Measurements from ENCODE around the gene FAM98C. TPM values are rescaled to one million over a fixed set of nuclear protein-coding genes. Genes with fewer than 3 reads are reported as not detected.
A peak's percentile ranks its signal among the peaks of the same experiment; 100 is the strongest.

FAM98C gene
- total RNA-seq, 1 experiment from 2014 or later, result 10.2 TPM

DNA sequence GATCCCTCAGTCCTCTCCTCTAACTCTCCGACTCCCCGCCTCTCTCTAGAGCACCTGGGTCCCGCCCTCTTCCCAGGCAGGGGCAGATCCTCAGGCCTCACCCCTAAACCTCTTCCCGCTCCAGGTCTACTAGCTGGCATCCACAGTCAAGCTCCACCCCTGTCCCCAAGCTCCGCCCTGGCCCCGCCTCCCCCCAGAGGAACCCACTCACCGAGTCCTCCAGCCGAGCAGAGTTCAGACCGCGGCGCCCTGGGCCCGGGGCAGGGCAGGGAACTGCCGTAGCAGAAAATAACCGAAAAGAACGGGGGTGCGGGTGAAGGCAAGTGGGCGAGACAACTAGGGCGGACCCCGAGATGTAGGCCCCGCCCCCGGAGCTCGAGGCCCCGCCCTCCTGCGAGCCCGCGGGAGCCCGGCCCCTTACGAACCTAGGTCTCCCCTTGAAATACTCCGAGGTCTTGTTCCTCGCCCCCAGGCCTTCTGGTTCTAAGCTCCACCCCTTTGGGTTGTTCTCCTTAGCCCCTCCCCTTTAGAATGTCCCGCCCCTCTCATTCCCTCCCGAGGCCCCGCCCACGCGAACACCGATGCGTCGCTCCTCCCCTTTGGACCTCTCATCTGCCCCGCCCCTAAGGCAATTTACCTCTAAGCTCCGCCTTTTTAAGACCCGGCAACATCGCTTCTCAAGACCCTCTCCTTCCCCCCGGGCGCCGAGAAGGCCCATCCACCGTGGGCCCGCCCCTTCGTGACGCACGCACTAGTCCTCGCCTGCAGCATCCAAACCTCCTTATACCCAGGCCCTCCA is 15.1 kb upstream of the FAM98C start, which contains the start of gene GGN (continued):
- TF ChIP-seq ZNF532 (CRISPR knock-in tag; IDR thresholded peaks at IDR 0.05; ENCODE audit: borderline replicate concordance) (no peak), EMX1 (CRISPR knock-in tag; IDR thresholded peaks at IDR 0.05) (no peak), RORB (CRISPR knock-in tag; IDR thresholded peaks at IDR 0.05) (no peak), ARID4B (CRISPR knock-in tag; IDR thresholded peaks at IDR 0.05; ENCODE audit: borderline replicate concordance) (0 out of 2 replicates have a peak, but pooled peaks have one; percentile 32)
- TF ChIP-seq, protein P1, sequence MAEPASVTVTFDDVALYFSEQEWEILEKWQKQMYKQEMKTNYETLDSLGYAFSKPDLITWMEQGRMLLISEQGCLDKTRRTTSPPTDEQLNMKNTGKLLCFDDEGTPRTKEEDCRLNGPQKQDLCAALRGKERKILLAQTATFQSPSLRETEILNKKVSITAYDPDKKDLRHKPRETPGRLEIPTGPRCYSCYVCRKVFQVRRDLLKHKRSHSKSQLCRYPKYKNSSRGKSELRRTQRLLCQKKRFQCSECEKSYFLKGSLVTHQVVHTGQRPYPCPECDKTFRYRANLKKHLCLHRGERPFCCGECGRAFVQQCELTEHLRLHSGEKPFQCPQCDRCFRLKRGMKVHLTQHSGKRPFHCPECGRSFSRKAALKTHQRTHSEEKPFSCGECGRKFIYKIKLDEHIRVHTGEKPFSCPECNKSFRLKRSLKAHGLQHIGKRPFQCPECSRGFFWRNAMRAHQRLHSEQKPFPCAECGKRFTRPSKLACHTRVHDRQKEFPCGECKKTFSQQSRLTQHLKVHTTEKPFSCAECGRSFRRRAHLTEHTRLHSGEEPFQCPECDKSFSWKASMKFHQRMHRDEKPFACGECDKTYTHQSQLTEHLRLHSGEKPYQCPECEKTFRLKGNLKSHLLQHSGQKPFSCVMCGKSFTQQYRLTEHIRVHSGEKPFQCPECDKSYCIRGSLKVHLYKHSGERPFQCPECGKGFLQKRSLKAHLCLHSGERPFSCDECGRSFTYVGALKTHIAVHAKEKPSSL (CRISPR knock-in tag; conservative IDR thresholded peaks at IDR 0.05), result no peak
- TF ChIP-seq, protein P2, sequence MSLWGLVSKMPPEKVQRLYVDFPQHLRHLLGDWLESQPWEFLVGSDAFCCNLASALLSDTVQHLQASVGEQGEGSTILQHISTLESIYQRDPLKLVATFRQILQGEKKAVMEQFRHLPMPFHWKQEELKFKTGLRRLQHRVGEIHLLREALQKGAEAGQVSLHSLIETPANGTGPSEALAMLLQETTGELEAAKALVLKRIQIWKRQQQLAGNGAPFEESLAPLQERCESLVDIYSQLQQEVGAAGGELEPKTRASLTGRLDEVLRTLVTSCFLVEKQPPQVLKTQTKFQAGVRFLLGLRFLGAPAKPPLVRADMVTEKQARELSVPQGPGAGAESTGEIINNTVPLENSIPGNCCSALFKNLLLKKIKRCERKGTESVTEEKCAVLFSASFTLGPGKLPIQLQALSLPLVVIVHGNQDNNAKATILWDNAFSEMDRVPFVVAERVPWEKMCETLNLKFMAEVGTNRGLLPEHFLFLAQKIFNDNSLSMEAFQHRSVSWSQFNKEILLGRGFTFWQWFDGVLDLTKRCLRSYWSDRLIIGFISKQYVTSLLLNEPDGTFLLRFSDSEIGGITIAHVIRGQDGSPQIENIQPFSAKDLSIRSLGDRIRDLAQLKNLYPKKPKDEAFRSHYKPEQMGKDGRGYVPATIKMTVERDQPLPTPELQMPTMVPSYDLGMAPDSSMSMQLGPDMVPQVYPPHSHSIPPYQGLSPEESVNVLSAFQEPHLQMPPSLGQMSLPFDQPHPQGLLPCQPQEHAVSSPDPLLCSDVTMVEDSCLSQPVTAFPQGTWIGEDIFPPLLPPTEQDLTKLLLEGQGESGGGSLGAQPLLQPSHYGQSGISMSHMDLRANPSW (CRISPR knock-in tag; conservative IDR thresholded peaks at IDR 0.05; ENCODE audit: low read depth), result no peak

GRCh38 chr19:38388349-38389100 is 14.4 kb upstream of the FAM98C start, which contains the start of gene SPRED3:
SPRED3 (plus strand) TSS chr19:38388697; CDS start chr19:38390303, 1,606 bp downstream.
- ChIA-PET POLR2A (interaction anchor here (0.8 to 2.3 kb wide), 14 partner anchors 14 to 482 kb away, joined by 3 to 27 read pairs (median 4); partner anchors contain the start of genes ACTN4, FAM98C, PSMD8 and SIPA1L3), CTCF (interaction anchor here (0.7 to 5.4 kb wide), 23 partner anchors 14 to 486 kb away, joined by 3 to 110 read pairs (median 5); partner anchors contain the start of genes CATSPERG, FAM98C, KCNK6 and PPP1R14A)
- H3K4me1 Mint-ChIP-seq, result peaks cover 28% of the 10 kb centered on the region
- peak; percentile 0; the same call in 1 of the 2 replicates for ATAC-seq
- H3K27me3 Mint-ChIP-seq (ENCODE audit: low read depth), result peaks cover 3% of the 10 kb centered on the region; the same call in 1 of the 2 replicates
- H3K4me3 Mint-ChIP-seq, result peak within 1 kb of the TSS; percentile 85
- peak; percentile 73 for DNase-seq (ENCODE audit: low spot score)
- no peaks in the 10 kb centered on the region for H3K9me3 Mint-ChIP-seq
- peaks cover 23% of the 10 kb centered on the region for H3K36me3 Mint-ChIP-seq
- H3K27ac Mint-ChIP-seq, result peak within 1 kb of the TSS; percentile 97
- TF ChIP-seq MXD4 (CRISPR knock-in tag; IDR thresholded peaks at IDR 0.05; ENCODE audit: borderline replicate concordance) (no peak), KAT7 (CRISPR knock-in tag; IDR thresholded peaks at IDR 0.05; ENCODE audit: borderline replicate concordance) (no peak), ZNF121 (CRISPR knock-in tag; IDR thresholded peaks at IDR 0.05) (no peak), E2F1 (CRISPR knock-in tag; IDR thresholded peaks at IDR 0.05) (no peak), EMX1 (CRISPR knock-in tag; IDR thresholded peaks at IDR 0.05) (no peak), RELA (CRISPR knock-in tag; IDR thresholded peaks at IDR 0.05; ENCODE audit: borderline replicate concordance) (no peak; the same call in 1 of the 2 replicates), CREM (CRISPR knock-in tag; IDR thresholded peaks at IDR 0.05) (no peak), NR3C1 (CRISPR knock-in tag; conservative IDR thresholded peaks at IDR 0.05; ENCODE audit: low read depth) (no peak), MYBL2 (CRISPR knock-in tag; IDR thresholded peaks at IDR 0.05) (0 out of 2 replicates have a peak, but pooled peaks have one; percentile 40)
- TF ChIP-seq, protein P3, sequence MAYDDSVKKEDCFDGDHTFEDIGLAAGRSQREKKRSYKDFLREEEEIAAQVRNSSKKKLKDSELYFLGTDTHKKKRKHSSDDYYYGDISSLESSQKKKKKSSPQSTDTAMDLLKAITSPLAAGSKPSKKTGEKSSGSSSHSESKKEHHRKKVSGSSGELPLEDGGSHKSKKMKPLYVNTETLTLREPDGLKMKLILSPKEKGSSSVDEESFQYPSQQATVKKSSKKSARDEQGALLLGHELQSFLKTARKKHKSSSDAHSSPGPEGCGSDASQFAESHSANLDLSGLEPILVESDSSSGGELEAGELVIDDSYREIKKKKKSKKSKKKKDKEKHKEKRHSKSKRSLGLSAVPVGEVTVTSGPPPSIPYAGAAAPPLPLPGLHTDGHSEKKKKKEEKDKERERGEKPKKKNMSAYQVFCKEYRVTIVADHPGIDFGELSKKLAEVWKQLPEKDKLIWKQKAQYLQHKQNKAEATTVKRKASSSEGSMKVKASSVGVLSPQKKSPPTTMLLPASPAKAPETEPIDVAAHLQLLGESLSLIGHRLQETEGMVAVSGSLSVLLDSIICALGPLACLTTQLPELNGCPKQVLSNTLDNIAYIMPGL (CRISPR knock-in tag; IDR thresholded peaks at IDR 0.05), result peak; percentile 45; the same call in 1 of the 2 replicates

Data from WTC11 (cell line).